HEK293 (cell line): ENCODE data around the gene CREBRF.
A peak's percentile ranks its signal among the peaks of the same experiment; 100 is the strongest.

Source experiments
- CTCF ChIA-PET: fragments of 350-600 bp; formaldehyde crosslinking; extraction: SDS; loops from one replicate; lab custom pipeline; 2021; ENCODE audit warnings: antibody characterized with exemption; lab: Yijun Ruan, JAX
- POLR2A ChIA-PET: fragments of 300-600 bp; formaldehyde crosslinking; extraction: SDS; loops from one replicate; lab custom pipeline; 2020; ENCODE audit warnings: antibody characterized with exemption, inconsistent platforms; lab: Yijun Ruan, JAX
- H3K27ac ChIP-seq: fragments of 200-500 bp; sonication (Bioruptor generic); 2 replicates; pipeline ENCODE4 v1.5.1; 2014; ENCODE audit warnings: low read depth, low read length, control low read depth, inconsistent platforms; ENCODE audit errors: extremely low read depth
- H3K36me3 ChIP-seq, 2 experiments: fragments of 200-500 bp in 1 of 2; sonication (Bioruptor generic) in 1 of 2; 1 replicate in 1 of 2; 2 replicates in 1 of 2; pipeline ENCODE4 v1.5.1; 2014 to 2017; ENCODE audit warnings: inconsistent platforms in 2 of 2, low read length in 2 of 2; ENCODE audit not compliant: control insufficient read depth in 2 of 2, insufficient read depth in 1 of 2
- H3K4me1 ChIP-seq: fragments of 200-500 bp; sonication (Bioruptor generic); 2 replicates; pipeline ENCODE4 v1.5.1; 2014; ENCODE audit warnings: mild to moderate bottlenecking, low read length, inconsistent platforms; ENCODE audit not compliant: control insufficient read depth, insufficient read depth
- H3K4me3 ChIP-seq: 2 replicates; pipeline ENCODE4 v1.5.1; 2011; ENCODE audit warnings: low read depth, mild to moderate bottlenecking, control low read depth, low read length, moderate library complexity
- H3K9me3 ChIP-seq: fragments of 200-500 bp; sonication (Bioruptor generic); 2 replicates; pipeline ENCODE4 v1.5.1; 2014; ENCODE audit warnings: low read depth, low read length, inconsistent platforms; ENCODE audit not compliant: control insufficient read depth, insufficient read depth
- BCL11A ChIP-seq: fragments of 450-650 bp; formaldehyde crosslinking; IDR thresholded peaks from 2 replicates; pipeline ENCODE4 v1.5.1; 2016; ENCODE audit warnings: low read depth, missing biosample characterization, missing genetic modification characterization
- BCL6B ChIP-seq: fragments of 450-650 bp; formaldehyde crosslinking; IDR thresholded peaks from 2 replicates; pipeline ENCODE4 v1.5.1; 2017; ENCODE audit warnings: missing biosample characterization, missing genetic modification characterization
- EGR2 ChIP-seq: fragments of 450-650 bp; formaldehyde crosslinking; IDR thresholded peaks from 2 replicates; pipeline ENCODE4 v1.5.1; 2016; ENCODE audit warnings: low read depth, missing biosample characterization, missing genetic modification characterization
- GLI4 ChIP-seq: fragments of 450-650 bp; formaldehyde crosslinking; IDR thresholded peaks from 2 replicates; pipeline ENCODE4 v1.5.1; 2016; ENCODE audit warnings: missing biosample characterization, missing genetic modification characterization
- KLF1 ChIP-seq: fragments of 450-650 bp; formaldehyde crosslinking; IDR thresholded peaks from 2 replicates; pipeline ENCODE4 v1.5.1; 2016; ENCODE audit warnings: missing biosample characterization, missing genetic modification characterization
- KLF10 ChIP-seq: fragments of 450-650 bp; IDR thresholded peaks from 2 replicates; pipeline ENCODE4 v1.5.1; 2018; ENCODE audit warnings: missing biosample characterization, mild to moderate bottlenecking, missing genetic modification characterization
- KLF8 ChIP-seq: fragments of 450-650 bp; formaldehyde crosslinking; IDR thresholded peaks from 2 replicates; pipeline ENCODE4 v1.5.1; 2016; ENCODE audit warnings: missing biosample characterization, missing genetic modification characterization
- MZF1 ChIP-seq: fragments of 450-650 bp; formaldehyde crosslinking; IDR thresholded peaks from 2 replicates; pipeline ENCODE4 v1.5.1; 2017; ENCODE audit warnings: missing biosample characterization, missing genetic modification characterization, borderline replicate concordance
- SP2 ChIP-seq: fragments of 450-650 bp; formaldehyde crosslinking; IDR thresholded peaks from 2 replicates; pipeline ENCODE4 v1.5.1; 2016; ENCODE audit warnings: missing biosample characterization, missing genetic modification characterization
- ZBTB48 ChIP-seq: fragments of 450-650 bp; formaldehyde crosslinking; IDR thresholded peaks from 2 replicates; pipeline ENCODE4 v1.5.1; 2016; ENCODE audit warnings: missing biosample characterization, missing genetic modification characterization
- ZBTB8A ChIP-seq: fragments of 450-650 bp; formaldehyde crosslinking; IDR thresholded peaks from 2 replicates; pipeline ENCODE4 v1.5.1; 2016; ENCODE audit warnings: missing biosample characterization, missing genetic modification characterization
- ZFHX2 ChIP-seq: fragments of 450-650 bp; formaldehyde crosslinking; conservative IDR thresholded peaks from 2 replicates; pipeline ENCODE4 v1.5.1; 2016; ENCODE audit warnings: missing biosample characterization, missing genetic modification characterization
- ZFP3 ChIP-seq: fragments of 450-650 bp; formaldehyde crosslinking; IDR thresholded peaks from 2 replicates; pipeline ENCODE4 v1.5.1; 2016; ENCODE audit warnings: low read depth, missing biosample characterization, missing genetic modification characterization
- ZFP69B ChIP-seq: fragments of 450-650 bp; formaldehyde crosslinking; IDR thresholded peaks from 2 replicates; pipeline ENCODE4 v1.5.1; 2016; ENCODE audit warnings: missing biosample characterization, missing genetic modification characterization
- ZNF221 ChIP-seq: fragments of 450-650 bp; formaldehyde crosslinking; IDR thresholded peaks from 2 replicates; pipeline ENCODE4 v1.5.1; 2017; ENCODE audit warnings: missing biosample characterization, missing genetic modification characterization, borderline replicate concordance
- ZNF26 ChIP-seq: fragments of 450-650 bp; formaldehyde crosslinking; IDR thresholded peaks from 2 replicates; pipeline ENCODE4 v1.5.1; 2016; ENCODE audit warnings: missing biosample characterization, missing genetic modification characterization
- ZNF302 ChIP-seq: fragments of 450-650 bp; formaldehyde crosslinking; IDR thresholded peaks from 2 replicates; pipeline ENCODE4 v1.5.1; 2016; ENCODE audit warnings: missing biosample characterization, missing genetic modification characterization, low read depth
- ZNF514 ChIP-seq: fragments of 450-650 bp; formaldehyde crosslinking; IDR thresholded peaks from 2 replicates; pipeline ENCODE4 v1.5.1; 2016; ENCODE audit warnings: missing biosample characterization, missing genetic modification characterization
- ZNF530 ChIP-seq: fragments of 450-650 bp; formaldehyde crosslinking; IDR thresholded peaks from 2 replicates; pipeline ENCODE4 v1.5.1; 2016; ENCODE audit warnings: low read depth, missing biosample characterization, missing genetic modification characterization
- ZNF544 ChIP-seq: fragments of 450-650 bp; formaldehyde crosslinking; IDR thresholded peaks from 2 replicates; pipeline ENCODE4 v1.5.0; 2017; ENCODE audit warnings: missing biosample characterization, missing genetic modification characterization
- ZNF660 ChIP-seq: fragments of 450-650 bp; IDR thresholded peaks from 2 replicates; pipeline ENCODE4 v1.5.1; 2018; ENCODE audit warnings: missing biosample characterization, mild to moderate bottlenecking, missing genetic modification characterization
- ZNF776 ChIP-seq: fragments of 450-650 bp; formaldehyde crosslinking; IDR thresholded peaks from 2 replicates; pipeline ENCODE4 v1.5.0; 2017; ENCODE audit warnings: missing biosample characterization, missing genetic modification characterization, borderline replicate concordance
- ZXDB ChIP-seq: fragments of 450-650 bp; formaldehyde crosslinking; IDR thresholded peaks from 2 replicates; pipeline ENCODE4 v1.5.1; 2016; ENCODE audit warnings: missing biosample characterization, missing genetic modification characterization

Gene CREBRF

GRCh38 chr5:173055983-173056782, at the start of gene CREBRF (continued):
- TF ChIP-seq ZNF26 (tag by site-specific recombination) (no peak), ZNF302 (no peak), KLF10 (tag by site-specific recombination) (peak; percentile 100), ZBTB8A (no peak), ZNF221 (tag by site-specific recombination) (no peak), ZNF660 (tag by site-specific recombination) (0 out of 2 replicates have a peak, but pooled peaks have one; percentile 19), MZF1 (tag by site-specific recombination) (no peak), ZBTB48 (tag by site-specific recombination) (no peak), KLF1 (tag by site-specific recombination) (peak; percentile 82), ZFP3 (tag by site-specific recombination) (no peak), ZXDB (tag by site-specific recombination) (peak; percentile 70), ZNF530 (peak; percentile 49; the same call in 1 of the 2 replicates), ZNF514 (tag by site-specific recombination) (no peak), BCL6B (no peak), GLI4 (no peak), SP2 (peak; percentile 97), KLF8 (peak; percentile 90)

GRCh38 chr5:173010021-173010420, 46.1 kb upstream of the CREBRF start:
- H3K36me3 ChIP-seq, result peaks cover 0 to 3% of the 10 kb centered on the region in 2 experiments; a peak in 1 of 3 replicates
- ChIA-PET CTCF (interaction anchor here (0.6 to 0.9 kb wide), 2 partner anchors 135 to 950 kb away, joined by 3 read pairs; partner anchors contain the start of gene BNIP1), POLR2A (no interaction called here)
- H3K9me3 ChIP-seq, result no peaks in the 10 kb centered on the region
- TF ChIP-seq BCL11A (tag by site-specific recombination), result no peak
- peak; percentile 77 for TF ChIP-seq ZFHX2 (tag by site-specific recombination)
- peak; percentile 80 for TF ChIP-seq EGR2
- TF ChIP-seq ZNF544 (tag by site-specific recombination), result no peak
- no peak for TF ChIP-seq ZNF776 (tag by site-specific recombination)
- TF ChIP-seq ZFP69B (tag by site-specific recombination), result no peak
- H3K27ac ChIP-seq, result no peak overlapping the region
- no peak overlapping the region for H3K4me3 ChIP-seq
- H3K4me1 ChIP-seq, result no peaks in the 10 kb centered on the region; the same call in 1 of the 2 replicates
